WTC11 (cell line): ENCODE results near the gene CXorf38.
A peak's percentile ranks its signal among the peaks of the same experiment; 100 is the strongest.

ENCODE experiments used
- CREB1 ChIP-seq: sonication (generic); formaldehyde crosslinking; IDR thresholded peaks from 2 replicates; pipeline ENCODE4 v1.8.0; 2023; ENCODE audit warnings: mild to moderate bottlenecking, missing genetic modification reagents
- E2F1 ChIP-seq: sonication (generic); formaldehyde crosslinking; IDR thresholded peaks from 2 replicates; pipeline ENCODE4 v1.8.0; 2022; ENCODE audit warnings: mild to moderate bottlenecking, missing genetic modification reagents
- NFYB ChIP-seq: sonication (generic); formaldehyde crosslinking; conservative IDR thresholded peaks from 2 replicates; pipeline ENCODE4 v1.8.0; 2022; ENCODE audit warnings: low read depth, missing genetic modification reagents
- TEAD1 ChIP-seq: sonication (generic); formaldehyde crosslinking; IDR thresholded peaks from 2 replicates; pipeline ENCODE4 v1.8.0; 2022; ENCODE audit warnings: mild to moderate bottlenecking, missing genetic modification reagents
- ZNF263 ChIP-seq: sonication (generic); formaldehyde crosslinking; IDR thresholded peaks from 2 replicates; pipeline ENCODE4 v1.8.1; 2022; ENCODE audit warnings: low read depth, mild to moderate bottlenecking, moderate library complexity, missing genetic modification reagents
- ZNF281 ChIP-seq: sonication (generic); formaldehyde crosslinking; IDR thresholded peaks from 2 replicates; pipeline ENCODE4 v1.8.0; 2023; ENCODE audit warnings: mild to moderate bottlenecking, missing genetic modification reagents
- TF ChIP-seq, protein P1 (sequence below): fragments of 200-600 bp; IDR thresholded peaks from 2 replicates; pipeline ENCODE4 v1.8.0; 2022; ENCODE audit warnings: antibody characterized with exemption
- TF ChIP-seq, protein P2 (sequence below): sonication (generic); formaldehyde crosslinking; IDR thresholded peaks from 2 replicates; pipeline ENCODE4 v1.8.0; 2022; ENCODE audit warnings: mild to moderate bottlenecking, missing genetic modification reagents
- TF ChIP-seq, protein P3 (sequence below): sonication (generic); formaldehyde crosslinking; IDR thresholded peaks from 2 replicates; pipeline ENCODE4 v1.8.1; 2022; ENCODE audit warnings: low read depth, missing genetic modification reagents, borderline replicate concordance
- TF ChIP-seq, protein P4 (sequence below): sonication (generic); formaldehyde crosslinking; IDR thresholded peaks from 2 replicates; pipeline ENCODE4 v1.8.1; 2023; ENCODE audit warnings: mild to moderate bottlenecking, missing genetic modification reagents, moderate library complexity
- TF ChIP-seq, protein P5 (sequence below): sonication (generic); formaldehyde crosslinking; IDR thresholded peaks from 2 replicates; pipeline ENCODE4 v1.8.0; 2022; ENCODE audit warnings: mild to moderate bottlenecking, missing genetic modification reagents

DNA sequence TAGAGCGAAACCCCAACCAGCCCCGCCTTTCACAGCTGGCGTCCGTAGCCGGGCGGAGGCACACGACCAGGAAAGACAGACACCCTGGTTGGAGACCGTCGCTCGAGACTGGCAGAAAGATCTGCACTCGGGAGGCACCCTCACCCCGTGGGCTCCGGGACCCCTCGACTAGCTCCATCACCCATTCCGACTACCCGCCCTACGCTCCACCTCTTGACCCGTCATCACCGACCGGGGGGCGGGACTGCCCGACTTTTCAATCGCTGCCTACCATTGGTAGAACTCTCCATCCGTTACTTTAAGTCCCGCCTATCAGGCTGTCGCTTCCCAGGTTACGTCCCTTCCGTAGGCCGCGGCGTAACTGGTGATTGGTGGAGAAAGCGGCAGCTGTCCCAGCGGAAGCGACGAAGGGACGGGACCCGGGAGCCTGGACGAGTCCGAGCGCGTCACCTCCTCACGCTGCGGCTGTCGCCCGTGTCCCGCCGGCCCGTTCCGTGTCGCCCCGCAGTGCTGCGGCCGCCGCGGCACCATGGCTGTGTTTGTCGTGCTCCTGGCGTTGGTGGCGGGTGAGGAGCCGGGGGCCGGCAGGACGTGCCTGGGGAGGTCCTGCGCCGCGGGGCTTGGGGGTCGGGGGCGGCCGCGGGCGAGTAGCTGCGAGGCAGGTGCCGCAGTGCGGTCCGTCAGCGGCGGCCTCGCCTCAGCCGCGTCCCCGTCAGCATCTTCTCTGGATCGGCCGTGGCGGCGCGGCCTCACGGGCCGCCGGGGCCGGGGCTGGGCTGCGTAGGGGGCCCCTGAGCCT is 66.6 kb downstream of the CXorf38 start, which contains the start of gene ATP6AP2:
- TF ChIP-seq, protein P1, sequence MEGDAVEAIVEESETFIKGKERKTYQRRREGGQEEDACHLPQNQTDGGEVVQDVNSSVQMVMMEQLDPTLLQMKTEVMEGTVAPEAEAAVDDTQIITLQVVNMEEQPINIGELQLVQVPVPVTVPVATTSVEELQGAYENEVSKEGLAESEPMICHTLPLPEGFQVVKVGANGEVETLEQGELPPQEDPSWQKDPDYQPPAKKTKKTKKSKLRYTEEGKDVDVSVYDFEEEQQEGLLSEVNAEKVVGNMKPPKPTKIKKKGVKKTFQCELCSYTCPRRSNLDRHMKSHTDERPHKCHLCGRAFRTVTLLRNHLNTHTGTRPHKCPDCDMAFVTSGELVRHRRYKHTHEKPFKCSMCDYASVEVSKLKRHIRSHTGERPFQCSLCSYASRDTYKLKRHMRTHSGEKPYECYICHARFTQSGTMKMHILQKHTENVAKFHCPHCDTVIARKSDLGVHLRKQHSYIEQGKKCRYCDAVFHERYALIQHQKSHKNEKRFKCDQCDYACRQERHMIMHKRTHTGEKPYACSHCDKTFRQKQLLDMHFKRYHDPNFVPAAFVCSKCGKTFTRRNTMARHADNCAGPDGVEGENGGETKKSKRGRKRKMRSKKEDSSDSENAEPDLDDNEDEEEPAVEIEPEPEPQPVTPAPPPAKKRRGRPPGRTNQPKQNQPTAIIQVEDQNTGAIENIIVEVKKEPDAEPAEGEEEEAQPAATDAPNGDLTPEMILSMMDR: no peak
- TF ChIP-seq ZNF263: no peak
- TF ChIP-seq CREB1: no peak
- peak; percentile 84 for TF ChIP-seq NFYB
- TF ChIP-seq E2F1: no peak
- TF ChIP-seq, protein P2, sequence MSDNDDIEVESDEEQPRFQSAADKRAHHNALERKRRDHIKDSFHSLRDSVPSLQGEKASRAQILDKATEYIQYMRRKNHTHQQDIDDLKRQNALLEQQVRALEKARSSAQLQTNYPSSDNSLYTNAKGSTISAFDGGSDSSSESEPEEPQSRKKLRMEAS (CRISPR knock-in tag): no peak
- TF ChIP-seq, protein P3, sequence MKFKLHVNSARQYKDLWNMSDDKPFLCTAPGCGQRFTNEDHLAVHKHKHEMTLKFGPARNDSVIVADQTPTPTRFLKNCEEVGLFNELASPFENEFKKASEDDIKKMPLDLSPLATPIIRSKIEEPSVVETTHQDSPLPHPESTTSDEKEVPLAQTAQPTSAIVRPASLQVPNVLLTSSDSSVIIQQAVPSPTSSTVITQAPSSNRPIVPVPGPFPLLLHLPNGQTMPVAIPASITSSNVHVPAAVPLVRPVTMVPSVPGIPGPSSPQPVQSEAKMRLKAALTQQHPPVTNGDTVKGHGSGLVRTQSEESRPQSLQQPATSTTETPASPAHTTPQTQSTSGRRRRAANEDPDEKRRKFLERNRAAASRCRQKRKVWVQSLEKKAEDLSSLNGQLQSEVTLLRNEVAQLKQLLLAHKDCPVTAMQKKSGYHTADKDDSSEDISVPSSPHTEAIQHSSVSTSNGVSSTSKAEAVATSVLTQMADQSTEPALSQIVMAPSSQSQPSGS (CRISPR knock-in tag): no peak
- TF ChIP-seq, protein P4, sequence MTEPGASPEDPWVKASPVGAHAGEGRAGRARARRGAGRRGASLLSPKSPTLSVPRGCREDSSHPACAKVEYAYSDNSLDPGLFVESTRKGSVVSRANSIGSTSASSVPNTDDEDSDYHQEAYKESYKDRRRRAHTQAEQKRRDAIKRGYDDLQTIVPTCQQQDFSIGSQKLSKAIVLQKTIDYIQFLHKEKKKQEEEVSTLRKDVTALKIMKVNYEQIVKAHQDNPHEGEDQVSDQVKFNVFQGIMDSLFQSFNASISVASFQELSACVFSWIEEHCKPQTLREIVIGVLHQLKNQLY (CRISPR knock-in tag): no peak
- TF ChIP-seq TEAD1 (CRISPR knock-in tag): no peak
- TF ChIP-seq, protein P5, sequence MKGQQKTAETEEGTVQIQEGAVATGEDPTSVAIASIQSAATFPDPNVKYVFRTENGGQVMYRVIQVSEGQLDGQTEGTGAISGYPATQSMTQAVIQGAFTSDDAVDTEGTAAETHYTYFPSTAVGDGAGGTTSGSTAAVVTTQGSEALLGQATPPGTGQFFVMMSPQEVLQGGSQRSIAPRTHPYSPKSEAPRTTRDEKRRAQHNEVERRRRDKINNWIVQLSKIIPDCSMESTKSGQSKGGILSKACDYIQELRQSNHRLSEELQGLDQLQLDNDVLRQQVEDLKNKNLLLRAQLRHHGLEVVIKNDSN (CRISPR knock-in tag): no peak; the same call in 1 of the 2 replicates
- no peak for TF ChIP-seq ZNF281 (CRISPR knock-in tag)
